ENCODE data around the gene MPPED1.

Gene MPPED1

GRCh38 chr22:43521716-43522115 lies 109.9 kb downstream of the MPPED1 start:
- DNase-seq (ENCODE audit: low read depth in 2 of 2) = no peak

GRCh38 chr22:43526117-43526655 lies 114.4 kb downstream of the MPPED1 start:
- no peak for DNase-seq (ENCODE audit: low read depth in 2 of 2)

GRCh38 chr22:43526946-43527345 lies 115.1 kb downstream of the MPPED1 start:
- DNase-seq (ENCODE audit: low read depth in 2 of 2) = no peak

GRCh38 chr22:43528601-43529360 lies 117.0 kb downstream of the MPPED1 start:
- DNase-seq (ENCODE audit: low read depth in 2 of 2) = no peak

GRCh38 chr22:43529461-43529860 lies 117.6 kb downstream of the MPPED1 start:
- no peak for DNase-seq (ENCODE audit: low read depth in 2 of 2)

- no peak for DNase-seq (ENCODE audit: low read depth in 2 of 2)
These were observed 118.1 kb downstream of the MPPED1 start for GRCh38 chr22:43529934-43530333.

GRCh38 chr22:43530349-43531201 lies 118.8 kb downstream of the MPPED1 start:
- no peak for DNase-seq (ENCODE audit: low read depth in 2 of 2)

- no peak for DNase-seq (ENCODE audit: low read depth in 2 of 2)
These were observed 119.8 kb downstream of the MPPED1 start for GRCh38 chr22:43531651-43532050.

- no peak for DNase-seq (ENCODE audit: low read depth in 2 of 2)
These were observed 120.7 kb downstream of the MPPED1 start for GRCh38 chr22:43532301-43533155.

- DNase-seq (ENCODE audit: low read depth in 2 of 2) = no peak
These were observed 121.3 kb downstream of the MPPED1 start for GRCh38 chr22:43533156-43533530.

- DNase-seq (ENCODE audit: low read depth in 2 of 2) = no peak
These were observed 122.0 kb downstream of the MPPED1 start for GRCh38 chr22:43533656-43534428.

GRCh38 chr22:43534916-43535315 lies 123.1 kb downstream of the MPPED1 start:
- DNase-seq (ENCODE audit: low read depth in 2 of 2) = no peak

- no peak for DNase-seq (ENCODE audit: low read depth in 2 of 2)
These were observed 123.5 kb downstream of the MPPED1 start for GRCh38 chr22:43535336-43535735.

GRCh38 chr22:43535741-43536140 lies 123.9 kb downstream of the MPPED1 start:
- DNase-seq (ENCODE audit: low read depth in 2 of 2) = no peak

GRCh38 chr22:43537019-43537585 lies 125.3 kb downstream of the MPPED1 start:
- DNase-seq (ENCODE audit: low read depth in 2 of 2) = no peak

- DNase-seq (ENCODE audit: low read depth in 2 of 2) = no peak
These were observed 128.0 kb downstream of the MPPED1 start for GRCh38 chr22:43539572-43540528.

- DNase-seq (ENCODE audit: low read depth in 2 of 2) = no peak
These were observed 128.7 kb downstream of the MPPED1 start for GRCh38 chr22:43540529-43540923.

- DNase-seq (ENCODE audit: low read depth in 2 of 2) = no peak
These were observed 129.2 kb downstream of the MPPED1 start for GRCh38 chr22:43541022-43541421.

Data from stimulated activated CD8-positive, alpha-beta memory T cell treated with anti-CD3 and anti-CD28 coated beads, Interleukin-15, amount 100 ng/mL, for 48 hours (primary cell).